Ascending aorta (tissue), 2 donors: ENCODE data around the gene ZSCAN21. TPM values are rescaled to one million over a fixed set of nuclear protein-coding genes. Genes with fewer than 3 reads are reported as not detected.

Source experiments
- DNase-seq, 2 donors: peaks; one replicate each; pipeline ENCODE4 v3.0.0-alpha.2; 2019; ENCODE audit warnings: low spot score in 2 of 2
- H3K27ac ChIP-seq, 2 donors: fragments of 200-600 bp; sonication (generic); one replicate each; pipeline ENCODE4 v1.5.1; 2016 to 2017; ENCODE audit warnings: mild to moderate bottlenecking in 1 of 2
- H3K27me3 ChIP-seq: fragments of 200-600 bp; sonication (generic); one replicate; pipeline ENCODE4 v1.5.1; 2017
- H3K36me3 ChIP-seq, 2 donors: fragments of 200-600 bp; sonication (generic); one replicate each; pipeline ENCODE4 v1.5.1; 2016
- H3K4me1 ChIP-seq, 2 donors: fragments of 200-600 bp; sonication (generic); one replicate each; pipeline ENCODE4 v1.5.1; 2016 to 2017; ENCODE audit warnings: mild to moderate bottlenecking in 1 of 2
- H3K4me3 ChIP-seq, 2 donors: fragments of 200-600 bp; sonication (generic); one replicate each; pipeline ENCODE4 v1.5.1; 2016 to 2017; ENCODE audit warnings: mild to moderate bottlenecking in 1 of 2
- H3K9me3 ChIP-seq, 2 donors: fragments of 200-600 bp; sonication (generic); one replicate each; pipeline ENCODE4 v1.5.1; 2016
- CTCF ChIP-seq, 3 experiments: fragments of 200-600 bp in 2 of 3; fragments of 450-650 bp in 1 of 3; sonication (generic) in 2 of 3; IDR thresholded peaks; one replicate each; pipeline ENCODE4 v1.5.1; 2016 to 2019; ENCODE audit warnings: antibody characterized with exemption in 3 of 3, mild to moderate bottlenecking in 1 of 3, moderate library complexity in 1 of 3
- intact Hi-C: fragments of 100-400 bp; cut with DNase I; formaldehyde crosslinking; loops from one replicate; pipeline ENCODE4 v1.15.1; 2023
- total RNA-seq: library from RNA; depleted of rRNA; stranded (reverse); fragments of >200 nt; gene quantifications from one replicate; pipeline ENCODE4 v1.1.0, GENCODE V29; 2016

Gene ZSCAN21
- total RNA-seq, 1 donor from 2014 or later = 58.5 TPM

GRCh38 chr7:100107890-100108289 lies 58.3 kb downstream of the ZSCAN21 start:
- TF ChIP-seq CTCF (IDR thresholded peaks at IDR 0.05) = no peak

GRCh38 chr7:100109521-100110163 lies 60.1 kb downstream of the ZSCAN21 start:
- intact Hi-C loops = no loop called here
- no peak for DNase-seq
- no peaks in the 10 kb centered on the region for H3K4me1 ChIP-seq
- peaks cover 80 to 92% of the 10 kb centered on the region in 2 donors for H3K36me3 ChIP-seq
- H3K27me3 ChIP-seq = no peaks in the 10 kb centered on the region
- no peak for TF ChIP-seq CTCF (IDR thresholded peaks at IDR 0.05)
- H3K9me3 ChIP-seq = no peaks in the 10 kb centered on the region
- H3K4me3 ChIP-seq = no peak overlapping the region
- no peak overlapping the region for H3K27ac ChIP-seq

More at GRCh38 chr7:100107890-100108289, 58.3 kb downstream of the ZSCAN21 start:
- H3K27ac ChIP-seq = no peak overlapping the region
- no peaks in the 10 kb centered on the region for H3K27me3 ChIP-seq
- H3K36me3 ChIP-seq = peaks cover 71 to 86% of the 10 kb centered on the region in 2 donors
- no peak for DNase-seq
- H3K9me3 ChIP-seq = no peaks in the 10 kb centered on the region
- no peak overlapping the region for H3K4me3 ChIP-seq
- intact Hi-C loops = no loop called here
- no peaks in the 10 kb centered on the region for H3K4me1 ChIP-seq

GRCh38 chr7:100111156-100111555 lies 61.6 kb downstream of the ZSCAN21 start:
- Histone ChIP-seq H3K27me3 (no peaks in the 10 kb centered on the region), H3K4me3 (no peak overlapping the region), H3K9me3 (no peaks in the 10 kb centered on the region), H3K36me3 (peaks cover 72 to 77% of the 10 kb centered on the region in 2 donors), H3K4me1 (no peaks in the 10 kb centered on the region), H3K27ac (no peak overlapping the region)
- DNase-seq = no peak
- intact Hi-C loops = no loop called here
- TF ChIP-seq CTCF (IDR thresholded peaks at IDR 0.05) = no peak

DNA sequence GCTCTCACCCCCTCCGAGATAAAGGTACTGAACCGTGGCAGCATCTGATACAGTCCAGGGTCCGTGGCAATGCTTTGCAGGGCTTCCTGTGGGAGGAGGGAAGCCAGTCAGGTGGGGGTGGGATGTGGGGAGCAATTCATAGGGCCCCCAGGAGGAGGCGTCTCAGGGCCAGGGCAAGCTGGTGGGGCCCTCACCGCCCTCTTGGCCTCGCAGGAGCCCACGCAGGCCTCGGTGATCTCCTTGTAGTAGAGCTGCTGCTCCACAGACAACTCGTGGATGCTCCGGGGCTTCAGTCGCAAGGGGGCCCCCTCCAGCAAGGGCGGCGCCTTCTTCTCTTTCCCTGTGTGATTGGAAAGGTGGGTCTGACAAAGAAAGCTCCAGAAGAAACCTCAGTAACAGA lies 62.3 kb downstream of the ZSCAN21 start:
- DNase-seq = no peak
- Histone ChIP-seq H3K4me3 (no peak overlapping the region), H3K36me3 (peaks cover 64 to 70% of the 10 kb centered on the region in 2 donors), H3K9me3 (no peaks in the 10 kb centered on the region), H3K4me1 (no peaks in the 10 kb centered on the region), H3K27ac (no peak overlapping the region), H3K27me3 (no peaks in the 10 kb centered on the region)
- TF ChIP-seq CTCF (IDR thresholded peaks at IDR 0.05) = no peak
- intact Hi-C loops = no loop called here

Other genes with a start within 250 kb of the ZSCAN21 start
- not detected for gene CYP3A43, start 221.8 kb upstream of the ZSCAN21 start, total RNA-seq
- not detected for gene OR2AE1, start 172.7 kb upstream of the ZSCAN21 start, total RNA-seq
- 12.7 TPM for gene TRIM4, start 130.2 kb upstream of the ZSCAN21 start, total RNA-seq
- gene GJC3, start 120.2 kb upstream of the ZSCAN21 start, total RNA-seq = not detected
- gene AZGP1, start 73.7 kb upstream of the ZSCAN21 start, total RNA-seq = not detected
- 19.9 TPM for gene ZKSCAN1, start 34.2 kb upstream of the ZSCAN21 start, total RNA-seq
- gene ZNF3, start 31.9 kb downstream of the ZSCAN21 start, total RNA-seq = 6.9 TPM
- 18.1 TPM for gene COPS6, start 39.2 kb downstream of the ZSCAN21 start, total RNA-seq
- 52.2 TPM for gene MCM7, start 51.6 kb downstream of the ZSCAN21 start, total RNA-seq
- 29.6 TPM for gene AP4M1, start 51.9 kb downstream of the ZSCAN21 start, total RNA-seq
- 103 TPM for gene TAF6, start 69.6 kb downstream of the ZSCAN21 start, total RNA-seq
- gene CNPY4, start 69.9 kb downstream of the ZSCAN21 start, total RNA-seq = 1.4 TPM
- gene MBLAC1, start 77.2 kb downstream of the ZSCAN21 start, total RNA-seq = not detected
- 131 TPM for gene LAMTOR4, start 99.1 kb downstream of the ZSCAN21 start, total RNA-seq
- gene TRAPPC14, start 108.9 kb downstream of the ZSCAN21 start, total RNA-seq = 22.0 TPM
- gene GAL3ST4, start 118.8 kb downstream of the ZSCAN21 start, total RNA-seq = 3.5 TPM
- not detected for gene GPC2, start 127.6 kb downstream of the ZSCAN21 start, total RNA-seq
- gene STAG3, start 128.1 kb downstream of the ZSCAN21 start, total RNA-seq = not detected
- 27.8 TPM for gene PVRIG, start 170.2 kb downstream of the ZSCAN21 start, total RNA-seq